Kidney (tissue), 14 donors: ENCODE results near the gene HDAC11. TPM values are rescaled to one million over a fixed set of nuclear protein-coding genes. Genes with fewer than 3 reads are reported as not detected.

ENCODE experiments used
- DNase-seq, 5 donors: peaks; one replicate each; pipeline ENCODE4 v3.0.0-alpha.2; 2013 to 2020
- FAIRE-seq: peaks from 2 replicates; lab custom pipeline; 2012; peaks lifted over from hg19 to GRCh38; lab: Jason Lieb, UNC
- H3K27ac ChIP-seq, 2 donors: one replicate each; pipeline ENCODE4 v1.7.0; 2013; ENCODE audit warnings: low read depth in 2 of 2, low read length in 2 of 2, inconsistent platforms in 1 of 2
- H3K27me3 ChIP-seq: one replicate; pipeline ENCODE4 v1.7.1; 2013; ENCODE audit warnings: low read length, inconsistent platforms; ENCODE audit not compliant: control insufficient read depth, insufficient read depth
- H3K36me3 ChIP-seq, 3 donors: one replicate each; pipeline versions ENCODE4 v1.7.0 to v1.7.1; 2013; ENCODE audit warnings: low read length in 3 of 3, control low read depth in 1 of 3, inconsistent platforms in 1 of 3; ENCODE audit not compliant: insufficient read depth in 3 of 3, control insufficient read depth in 2 of 3
- H3K4me1 ChIP-seq, 3 donors: one replicate each; pipeline versions ENCODE4 v1.7.0 to v1.7.1; 2013; ENCODE audit warnings: low read length in 3 of 3, inconsistent platforms in 1 of 3, low read depth in 1 of 3; ENCODE audit not compliant: control insufficient read depth in 2 of 3, insufficient read depth in 2 of 3
- H3K4me3 ChIP-seq, 3 donors: one replicate each; pipeline versions ENCODE4 v1.7.0 to v1.8.1; 2013; ENCODE audit warnings: low read length in 3 of 3, control low read depth in 1 of 3, inconsistent platforms in 1 of 3
- H3K9ac ChIP-seq, 3 donors: one replicate each; pipeline versions ENCODE4 v1.7.0 to v1.7.1; 2013; ENCODE audit warnings: low read length in 3 of 3, control low read depth in 1 of 3, inconsistent platforms in 1 of 3
- H3K9me3 ChIP-seq, 3 donors: one replicate each; pipeline versions ENCODE4 v1.7.0 to v1.7.1; 2013; ENCODE audit warnings: low read length in 3 of 3, control low read depth in 1 of 3, inconsistent platforms in 1 of 3; ENCODE audit not compliant: control insufficient read depth in 2 of 3, insufficient read depth in 1 of 3
- intact Hi-C: fragments of 100-400 bp; cut with DNase I; formaldehyde crosslinking; loops from one replicate; pipeline ENCODE4 v1.11.1; 2022
- polyA plus RNA-seq: library from polyadenylated mRNA; stranded (reverse); fragments of 350-450 nt; fragmentation: Illumina TruSeq; extraction: RNeasy Lipid Tissue Mini Kit (QIAGEN cat#74804); gene quantifications from one replicate; pipeline ENCODE4 v1.2.3, GENCODE V29; 2014; ENCODE audit warnings: low read depth, low replicate concordance; ENCODE audit not compliant: insufficient read depth
- total RNA-seq: library from RNA; stranded (reverse); fragmentation: NEBNext Ultra II Directional; extraction: Animal tissue kit (Norgen Biotek cat#: 25700); gene quantifications from one replicate; pipeline ENCODE4 v1.2.1, GENCODE V29; 2021
- TF ChIP-seq, protein P1 (sequence below): IDR thresholded peaks from 3 replicates; pipeline ENCODE4 v1.5.1; 2012; ENCODE audit warnings: mild to moderate bottlenecking, moderate library complexity, borderline replicate concordance; ENCODE audit not compliant: insufficient read depth; ENCODE audit errors: extremely low read depth
- donor health status: control.
- donor health status: control.
- donor health status: control.
- donor health status: control.
- donor health status: control.
- donor health status: DM: yes; HTN: yes; CAD: no.
- donor health status: Normal renal cell carcinoma (clear cell type).

HDAC11 gene
- total and polyA plus RNA-seq, 2 donors from 2014 or later = 28.3 to 43.7 TPM

DNA sequence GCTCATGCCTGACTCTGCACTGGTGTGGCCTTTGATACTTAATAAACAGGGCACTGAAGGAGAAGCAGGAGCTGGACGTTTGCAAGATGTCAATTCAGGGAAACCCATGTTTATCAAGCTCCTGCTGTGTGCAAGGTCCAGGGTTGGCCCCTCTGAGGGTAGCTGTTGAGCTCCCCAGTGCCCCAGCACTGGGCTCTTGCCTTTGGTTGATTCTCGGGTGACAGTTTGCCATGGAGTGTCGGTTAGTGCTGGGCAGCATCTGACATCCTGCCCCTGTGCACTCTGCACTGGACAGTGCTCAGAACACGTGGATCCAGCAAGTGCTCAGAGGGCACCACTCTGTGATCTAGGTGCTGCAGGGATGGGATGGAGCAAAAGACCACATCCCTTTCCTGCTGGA is 7.3 kb downstream of the HDAC11 start:
- no peaks in the 10 kb centered on the region for H3K36me3 ChIP-seq
- H3K4me1 ChIP-seq = peaks cover 0 to 13% (median 10%) of the 10 kb centered on the region in 3 donors
- no peaks in the 10 kb centered on the region for H3K27me3 ChIP-seq
- intact Hi-C loops = no loop called here
- no peak overlapping the region for H3K27ac ChIP-seq
- H3K9me3 ChIP-seq = no peaks in the 10 kb centered on the region
- H3K9ac ChIP-seq = no peak overlapping the region
- TF ChIP-seq, protein P1, sequence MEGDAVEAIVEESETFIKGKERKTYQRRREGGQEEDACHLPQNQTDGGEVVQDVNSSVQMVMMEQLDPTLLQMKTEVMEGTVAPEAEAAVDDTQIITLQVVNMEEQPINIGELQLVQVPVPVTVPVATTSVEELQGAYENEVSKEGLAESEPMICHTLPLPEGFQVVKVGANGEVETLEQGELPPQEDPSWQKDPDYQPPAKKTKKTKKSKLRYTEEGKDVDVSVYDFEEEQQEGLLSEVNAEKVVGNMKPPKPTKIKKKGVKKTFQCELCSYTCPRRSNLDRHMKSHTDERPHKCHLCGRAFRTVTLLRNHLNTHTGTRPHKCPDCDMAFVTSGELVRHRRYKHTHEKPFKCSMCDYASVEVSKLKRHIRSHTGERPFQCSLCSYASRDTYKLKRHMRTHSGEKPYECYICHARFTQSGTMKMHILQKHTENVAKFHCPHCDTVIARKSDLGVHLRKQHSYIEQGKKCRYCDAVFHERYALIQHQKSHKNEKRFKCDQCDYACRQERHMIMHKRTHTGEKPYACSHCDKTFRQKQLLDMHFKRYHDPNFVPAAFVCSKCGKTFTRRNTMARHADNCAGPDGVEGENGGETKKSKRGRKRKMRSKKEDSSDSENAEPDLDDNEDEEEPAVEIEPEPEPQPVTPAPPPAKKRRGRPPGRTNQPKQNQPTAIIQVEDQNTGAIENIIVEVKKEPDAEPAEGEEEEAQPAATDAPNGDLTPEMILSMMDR = no peak
- peak in 1 of 5 donors; percentile 20 for DNase-seq
- FAIRE-seq = no peak
- no peak overlapping the region for H3K4me3 ChIP-seq

DNA sequence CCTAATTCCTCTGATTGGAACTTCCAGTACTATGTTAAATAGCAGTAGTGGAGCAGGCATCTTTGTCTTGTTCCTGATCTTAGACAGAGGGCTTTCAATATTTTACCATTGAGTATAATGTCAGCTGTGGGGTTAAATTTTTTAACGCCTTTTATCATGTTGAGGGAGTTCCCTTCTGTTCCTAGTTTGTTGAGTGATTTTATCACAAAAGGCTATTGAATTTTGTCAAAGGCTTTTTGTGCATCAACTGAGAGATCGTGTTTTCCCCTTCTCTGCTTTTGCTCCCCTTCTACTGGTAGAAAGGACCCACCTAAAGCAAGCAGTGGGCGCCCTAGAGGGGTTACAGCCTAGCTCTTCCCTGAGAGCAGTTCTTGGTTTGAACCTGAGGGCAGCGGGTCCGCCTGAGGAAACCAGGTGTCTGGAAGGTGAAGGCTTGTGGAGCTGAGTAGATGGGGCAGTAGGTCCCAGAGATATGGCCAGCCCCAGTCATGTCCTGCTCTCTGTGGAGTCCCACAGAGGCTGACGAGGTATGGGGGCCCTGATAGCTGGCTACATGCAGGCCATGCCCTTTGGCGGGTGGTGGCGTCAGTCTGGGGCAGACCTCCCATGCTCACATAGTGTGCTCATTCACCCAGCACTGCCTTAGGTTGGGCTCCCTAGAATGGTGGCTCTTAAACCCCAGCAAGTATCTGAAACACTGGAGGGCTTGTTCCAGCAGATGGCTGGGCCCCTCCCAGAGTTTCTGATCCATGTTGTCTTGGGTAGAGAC is 11.3 kb downstream of the HDAC11 start:
- no peak overlapping the region for H3K27ac ChIP-seq
- DNase-seq (peak in 1 of 5 donors; percentile 54), FAIRE-seq (no peak)
- no peaks in the 10 kb centered on the region for H3K27me3 ChIP-seq
- intact Hi-C loops = no loop called here
- H3K9ac ChIP-seq = no peak overlapping the region
- no peaks in the 10 kb centered on the region for H3K9me3 ChIP-seq
- no peak overlapping the region for H3K4me3 ChIP-seq
- H3K36me3 ChIP-seq = peaks cover 0 to 3% (median 0%) of the 10 kb centered on the region in 3 donors
- TF ChIP-seq, protein P1 = no peak
- peaks cover 0 to 2% (median 0%) of the 10 kb centered on the region in 3 donors for H3K4me1 ChIP-seq

DNA sequence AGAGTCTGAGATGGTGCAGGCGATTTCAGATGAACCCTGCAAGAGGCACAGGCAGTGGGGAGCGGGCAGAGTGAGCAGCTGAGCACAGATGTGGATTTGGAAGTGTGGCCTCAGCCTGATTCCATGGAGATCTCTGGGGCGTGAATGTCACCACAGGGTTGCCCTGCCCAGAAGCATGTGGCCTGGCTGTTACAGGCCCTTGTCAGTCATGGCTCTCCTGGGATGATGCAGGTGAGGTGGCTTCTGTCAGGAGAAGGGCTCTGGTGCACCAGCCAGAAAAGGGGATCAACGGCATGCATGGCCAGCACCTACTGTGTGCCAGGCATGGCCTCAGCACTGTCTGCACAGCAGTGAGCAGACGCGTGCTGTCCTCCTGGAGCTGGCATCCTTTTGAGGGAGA is 11.9 kb downstream of the HDAC11 start:
- H3K36me3 ChIP-seq = peaks cover 0 to 3% (median 0%) of the 10 kb centered on the region in 3 donors
- H3K9ac ChIP-seq = no peak overlapping the region
- no peak overlapping the region for H3K27ac ChIP-seq
- TF ChIP-seq, protein P1 = no peak
- peak in 3 of 5 donors; percentile 8 to 51 (median 28) for DNase-seq
- FAIRE-seq = no peak
- peaks cover 0 to 2% (median 0%) of the 10 kb centered on the region in 3 donors for H3K4me1 ChIP-seq
- H3K9me3 ChIP-seq = no peaks in the 10 kb centered on the region
- intact Hi-C loops = no loop called here
- no peak overlapping the region for H3K4me3 ChIP-seq
- no peaks in the 10 kb centered on the region for H3K27me3 ChIP-seq
